CD4-positive, alpha-beta T cell treated with Interleukin-2 at 100 ng/mL for 4 hours (primary cell): ENCODE data around the gene GPR68.
"Not testable (repeated sequence)": the region's sequence is repeated elsewhere in the genome, so short reads cannot be mapped to it uniquely, and the experiment has no call there.

Experiments used
- DNase-seq: peaks from one replicate; pipeline ENCODE4 v3.0.0-alpha.2; 2020; ENCODE audit warnings: low spot score

The GPR68 gene

GRCh38 chr14:91190853-91191252 is 53.7 kb downstream of the GPR68 start:
- DNase-seq, result no peak

GRCh38 chr14:91187271-91187670 is 57.2 kb downstream of the GPR68 start:
- no peak for DNase-seq

- DNase-seq, result no peak
Measured at GRCh38 chr14:91186515-91187066, 57.9 kb downstream of the GPR68 start.

GRCh38 chr14:91185721-91186120 is 58.8 kb downstream of the GPR68 start:
- no peak for DNase-seq

GRCh38 chr14:91184559-91184958 is 59.9 kb downstream of the GPR68 start:
- no peak for DNase-seq

GRCh38 chr14:91182753-91183152 is 61.8 kb downstream of the GPR68 start:
- DNase-seq, result not testable (repeated sequence)
